HG02973 (cell line): ENCODE data around the gene PCMT1.
"Not testable (repeated sequence)": the region's sequence is repeated elsewhere in the genome, so short reads cannot be mapped to it uniquely, and the experiment has no call there.

ENCODE experiments used
- ATAC-seq: cut with Tn5 transposase; IDR thresholded peaks from one replicate; pipeline ENCODE4 v1.9.1; 2021; ENCODE audit warnings: moderate library complexity; ENCODE audit not compliant: unreplicated experiment

The PCMT1 gene

GRCh38 chr6:149852881-149853280, 103.3 kb downstream of the PCMT1 start:
- ATAC-seq = no peak

- not testable (repeated sequence) for ATAC-seq
These were observed 104.5 kb downstream of the PCMT1 start for GRCh38 chr6:149854017-149854416.

GRCh38 chr6:149854532-149854931, 105.0 kb downstream of the PCMT1 start:
- ATAC-seq = no peak

GRCh38 chr6:149855040-149855654, 105.6 kb downstream of the PCMT1 start:
- ATAC-seq = no peak

- ATAC-seq = no peak
These were observed 106.2 kb downstream of the PCMT1 start for GRCh38 chr6:149855741-149856140.

- ATAC-seq = no peak
These were observed 106.9 kb downstream of the PCMT1 start for GRCh38 chr6:149856256-149856994.

GRCh38 chr6:149857541-149857940, 108.0 kb downstream of the PCMT1 start:
- ATAC-seq = no peak

GRCh38 chr6:149859368-149859767, 109.8 kb downstream of the PCMT1 start:
- no peak for ATAC-seq

GRCh38 chr6:149859938-149860337, 110.4 kb downstream of the PCMT1 start:
- no peak for ATAC-seq

- ATAC-seq = no peak
These were observed 110.9 kb downstream of the PCMT1 start for GRCh38 chr6:149860513-149860833.
